Fibroblast of pulmonary artery (primary cell): ENCODE measurements around the gene ANKS3.
A peak's percentile ranks its signal among the peaks of the same experiment; 100 is the strongest.

Experiments used
- DNase-seq: peaks from one replicate; pipeline ENCODE4 v3.0.0-alpha.2; 2010; ENCODE audit warnings: low read depth
- H3K4me3 ChIP-seq: replicated peaks from 2 replicates; pipeline ENCODE4 v1.5.1; 2011; ENCODE audit warnings: low read depth, mild to moderate bottlenecking, control low read depth, low read length, moderate library complexity
- CTCF ChIP-seq: IDR thresholded peaks from 2 replicates; pipeline ENCODE4 v1.5.1; 2011; ENCODE audit warnings: mild to moderate bottlenecking, control low read depth, low read length, inconsistent platforms; ENCODE audit errors: missing control alignments

The ANKS3 gene

GRCh38 chr16:4664538-4665418, 69.3 kb downstream of the ANKS3 start:
- H3K4me3 ChIP-seq = no peak overlapping the region
- TF ChIP-seq CTCF = no peak
- DNase-seq = no peak

- no peak overlapping the region for H3K4me3 ChIP-seq
- no peak for TF ChIP-seq CTCF
- DNase-seq = peak; percentile 23
Measured at GRCh38 chr16:4663777-4664465, 70.2 kb downstream of the ANKS3 start.

DNA sequence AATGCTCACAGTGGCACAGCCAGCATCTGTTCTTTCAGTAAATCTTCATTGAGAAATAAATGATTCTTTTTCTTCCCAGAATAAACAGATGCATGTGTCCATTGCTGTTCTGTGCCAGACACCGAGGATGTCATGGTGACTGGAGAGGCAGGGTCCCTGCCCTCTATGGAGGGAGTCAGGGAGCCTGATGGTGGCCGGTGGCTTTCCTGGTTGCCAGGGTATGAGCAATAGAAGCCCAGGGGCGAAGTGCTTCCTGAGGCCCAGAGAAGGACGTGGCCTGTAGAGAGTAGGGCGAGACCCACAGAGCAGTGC, 70.7 kb downstream of the ANKS3 start:
- no peak for DNase-seq
- no peak for TF ChIP-seq CTCF
- H3K4me3 ChIP-seq = no peak overlapping the region

GRCh38 chr16:4661661-4662060, 72.4 kb downstream of the ANKS3 start:
- DNase-seq = no peak
- no peak for TF ChIP-seq CTCF
- H3K4me3 ChIP-seq = no peak overlapping the region

- DNase-seq = peak; percentile 68
- H3K4me3 ChIP-seq = no peak overlapping the region
- no peak for TF ChIP-seq CTCF
Measured at GRCh38 chr16:4660454-4661007, 73.5 kb downstream of the ANKS3 start.

GRCh38 chr16:4659363-4660353, 74.4 kb downstream of the ANKS3 start:
- TF ChIP-seq CTCF = no peak
- no peak for DNase-seq
- H3K4me3 ChIP-seq = no peak overlapping the region
